Measurements from ENCODE around the gene SRR. TPM values are rescaled to one million over a fixed set of nuclear protein-coding genes. Genes with fewer than 3 reads are reported as not detected.

Gene SRR
- total and polyA plus RNA-seq, 10 of the 15 experiments (the other 5 are each of a cell fraction or from before 2014, with no cell fraction given), result 11.7 to 33.9 (median 20.2) TPM

DNA sequence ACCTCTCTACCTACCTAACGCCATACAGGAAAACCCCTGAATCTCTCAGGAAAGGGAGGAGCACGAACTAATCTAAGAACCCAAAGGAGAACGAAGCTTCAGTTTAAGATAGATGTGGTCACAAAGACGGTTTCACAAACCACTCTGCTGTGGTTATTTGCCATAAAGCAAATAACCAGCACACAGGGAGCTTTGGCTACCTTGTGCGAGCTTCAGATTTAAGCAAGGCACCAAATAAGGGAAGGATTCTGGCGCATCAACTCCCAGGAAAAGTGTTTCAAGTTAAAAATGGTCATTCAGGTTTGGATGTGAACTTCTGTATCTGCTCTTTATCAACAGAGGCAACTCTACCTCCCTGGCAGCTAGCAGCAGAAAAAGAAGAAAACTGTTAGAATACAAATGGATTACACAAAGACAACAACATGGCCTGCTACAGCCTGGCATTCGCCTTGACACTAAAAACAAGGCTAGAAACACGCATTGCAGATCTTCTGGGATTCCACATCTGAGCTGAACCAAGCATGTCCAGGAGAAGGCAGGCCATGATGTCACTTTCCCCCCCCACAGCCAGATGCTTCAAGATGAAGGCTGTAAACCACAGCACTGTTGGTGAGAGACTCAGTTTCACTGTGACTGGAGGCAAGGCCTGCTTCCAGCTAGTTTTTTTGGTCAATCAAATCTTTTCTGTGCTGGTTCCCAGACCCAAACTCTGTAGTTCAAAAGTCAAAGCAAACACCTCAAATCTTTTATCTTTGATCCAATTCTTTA, 43.8 kb upstream of the SRR start (continued):
- no peak for TF ChIP-seq CTCF (IDR thresholded peaks at IDR 0.05 in 2 of 3, conservative IDR thresholded peaks at IDR 0.05 in 1 of 3; ENCODE audit: control insufficient read depth in 2 of 3, extremely low read depth in 1 of 3, insufficient read depth in 1 of 3, low read depth in 3 of 3, low read length in 3 of 3)
- TF ChIP-seq EZH2 (IDR thresholded peaks at IDR 0.05; ENCODE audit: borderline replicate concordance, control insufficient read depth, low read depth, low read length), result no peak
- peak; percentile 88 for TF ChIP-seq IKZF1 (conservative IDR thresholded peaks at IDR 0.05)
- TF ChIP-seq, protein P1, sequence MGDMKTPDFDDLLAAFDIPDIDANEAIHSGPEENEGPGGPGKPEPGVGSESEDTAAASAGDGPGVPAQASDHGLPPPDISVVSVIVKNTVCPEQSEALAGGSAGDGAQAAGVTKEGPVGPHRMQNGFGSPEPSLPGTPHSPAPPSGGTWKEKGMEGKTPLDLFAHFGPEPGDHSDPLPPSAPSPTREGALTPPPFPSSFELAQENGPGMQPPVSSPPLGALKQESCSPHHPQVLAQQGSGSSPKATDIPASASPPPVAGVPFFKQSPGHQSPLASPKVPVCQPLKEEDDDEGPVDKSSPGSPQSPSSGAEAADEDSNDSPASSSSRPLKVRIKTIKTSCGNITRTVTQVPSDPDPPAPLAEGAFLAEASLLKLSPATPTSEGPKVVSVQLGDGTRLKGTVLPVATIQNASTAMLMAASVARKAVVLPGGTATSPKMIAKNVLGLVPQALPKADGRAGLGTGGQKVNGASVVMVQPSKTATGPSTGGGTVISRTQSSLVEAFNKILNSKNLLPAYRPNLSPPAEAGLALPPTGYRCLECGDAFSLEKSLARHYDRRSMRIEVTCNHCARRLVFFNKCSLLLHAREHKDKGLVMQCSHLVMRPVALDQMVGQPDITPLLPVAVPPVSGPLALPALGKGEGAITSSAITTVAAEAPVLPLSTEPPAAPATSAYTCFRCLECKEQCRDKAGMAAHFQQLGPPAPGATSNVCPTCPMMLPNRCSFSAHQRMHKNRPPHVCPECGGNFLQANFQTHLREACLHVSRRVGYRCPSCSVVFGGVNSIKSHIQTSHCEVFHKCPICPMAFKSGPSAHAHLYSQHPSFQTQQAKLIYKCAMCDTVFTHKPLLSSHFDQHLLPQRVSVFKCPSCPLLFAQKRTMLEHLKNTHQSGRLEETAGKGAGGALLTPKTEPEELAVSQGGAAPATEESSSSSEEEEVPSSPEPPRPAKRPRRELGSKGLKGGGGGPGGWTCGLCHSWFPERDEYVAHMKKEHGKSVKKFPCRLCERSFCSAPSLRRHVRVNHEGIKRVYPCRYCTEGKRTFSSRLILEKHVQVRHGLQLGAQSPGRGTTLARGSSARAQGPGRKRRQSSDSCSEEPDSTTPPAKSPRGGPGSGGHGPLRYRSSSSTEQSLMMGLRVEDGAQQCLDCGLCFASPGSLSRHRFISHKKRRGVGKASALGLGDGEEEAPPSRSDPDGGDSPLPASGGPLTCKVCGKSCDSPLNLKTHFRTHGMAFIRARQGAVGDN (IDR thresholded peaks at IDR 0.05), result peak; percentile 98
- TF ChIP-seq TCF12 (IDR thresholded peaks at IDR 0.05; ENCODE audit: low read depth, low read length), result peak; percentile 94
- no peak for TF ChIP-seq RELA (IDR thresholded peaks at IDR 0.05; ENCODE audit: borderline replicate concordance, partially characterized antibody)
- no peak for TF ChIP-seq ESRRA (IDR thresholded peaks at IDR 0.05; ENCODE audit: low read length)
- TF ChIP-seq GABPA (IDR thresholded peaks at IDR 0.05; ENCODE audit: low read depth), result 0 out of 2 replicates have a peak, but pooled peaks have one; percentile 31
- TF ChIP-seq, protein P2, sequence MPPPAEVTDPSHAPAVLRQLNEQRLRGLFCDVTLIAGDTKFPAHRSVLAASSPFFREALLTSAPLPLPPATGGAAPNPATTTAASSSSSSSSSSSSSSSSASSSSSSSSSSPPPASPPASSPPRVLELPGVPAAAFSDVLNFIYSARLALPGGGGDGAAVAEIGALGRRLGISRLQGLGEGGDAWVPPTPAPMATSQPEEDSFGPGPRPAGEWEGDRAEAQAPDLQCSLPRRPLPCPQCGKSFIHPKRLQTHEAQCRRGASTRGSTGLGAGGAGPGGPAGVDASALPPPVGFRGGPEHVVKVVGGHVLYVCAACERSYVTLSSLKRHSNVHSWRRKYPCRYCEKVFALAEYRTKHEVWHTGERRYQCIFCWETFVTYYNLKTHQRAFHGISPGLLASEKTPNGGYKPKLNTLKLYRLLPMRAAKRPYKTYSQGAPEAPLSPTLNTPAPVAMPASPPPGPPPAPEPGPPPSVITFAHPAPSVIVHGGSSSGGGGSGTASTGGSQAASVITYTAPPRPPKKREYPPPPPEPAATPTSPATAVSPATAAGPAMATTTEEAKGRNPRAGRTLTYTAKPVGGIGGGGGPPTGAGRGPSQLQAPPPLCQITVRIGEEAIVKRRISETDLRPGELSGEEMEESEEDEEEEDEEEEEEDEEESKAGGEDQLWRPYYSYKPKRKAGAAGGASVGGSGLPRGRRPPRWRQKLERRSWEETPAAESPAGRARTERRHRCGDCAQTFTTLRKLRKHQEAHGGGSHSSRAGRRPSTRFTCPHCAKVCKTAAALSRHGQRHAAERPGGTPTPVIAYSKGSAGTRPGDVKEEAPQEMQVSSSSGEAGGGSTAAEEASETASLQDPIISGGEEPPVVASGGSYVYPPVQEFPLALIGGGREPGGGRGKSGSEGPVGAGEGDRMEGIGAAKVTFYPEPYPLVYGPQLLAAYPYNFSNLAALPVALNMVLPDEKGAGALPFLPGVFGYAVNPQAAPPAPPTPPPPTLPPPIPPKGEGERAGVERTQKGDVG (CRISPR knock-in tag; IDR thresholded peaks at IDR 0.05), result no peak
- TF ChIP-seq STAT3 (IDR thresholded peaks at IDR 0.05; ENCODE audit: low read depth, low read length), result no peak
- no peak; the same call in 1 of the 2 replicates for TF ChIP-seq TBL1XR1 (IDR thresholded peaks at IDR 0.05; ENCODE audit: low read depth, low read length)
- TF ChIP-seq BMI1 (IDR thresholded peaks at IDR 0.05; ENCODE audit: borderline replicate concordance), result no peak
- TF ChIP-seq, protein P3, sequence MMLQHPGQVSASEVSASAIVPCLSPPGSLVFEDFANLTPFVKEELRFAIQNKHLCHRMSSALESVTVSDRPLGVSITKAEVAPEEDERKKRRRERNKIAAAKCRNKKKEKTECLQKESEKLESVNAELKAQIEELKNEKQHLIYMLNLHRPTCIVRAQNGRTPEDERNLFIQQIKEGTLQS (IDR thresholded peaks at IDR 0.05; ENCODE audit: borderline replicate concordance, extremely low read depth, low read depth, low read length), result no peak
- TF ChIP-seq NFIC (IDR thresholded peaks at IDR 0.05; ENCODE audit: low read depth, low read length), result peak; percentile 82
- TF ChIP-seq NR2C1 (IDR thresholded peaks at IDR 0.05), result no peak
- TF ChIP-seq ZZZ3 (IDR thresholded peaks at IDR 0.05; ENCODE audit: control insufficient read depth, insufficient read length, low read depth), result no peak
- peak; percentile 63 for TF ChIP-seq MTA2 (IDR thresholded peaks at IDR 0.05; ENCODE audit: low read depth)
- TF ChIP-seq PAX8 (IDR thresholded peaks at IDR 0.05), result no peak
